ENCODE results near the gene TAS1R2. TPM values are rescaled to one million over a fixed set of nuclear protein-coding genes. Genes with fewer than 3 reads are reported as not detected.

TAS1R2 gene
- total RNA-seq, 1 donor from 2014 or later = 0.98 TPM

DNA sequence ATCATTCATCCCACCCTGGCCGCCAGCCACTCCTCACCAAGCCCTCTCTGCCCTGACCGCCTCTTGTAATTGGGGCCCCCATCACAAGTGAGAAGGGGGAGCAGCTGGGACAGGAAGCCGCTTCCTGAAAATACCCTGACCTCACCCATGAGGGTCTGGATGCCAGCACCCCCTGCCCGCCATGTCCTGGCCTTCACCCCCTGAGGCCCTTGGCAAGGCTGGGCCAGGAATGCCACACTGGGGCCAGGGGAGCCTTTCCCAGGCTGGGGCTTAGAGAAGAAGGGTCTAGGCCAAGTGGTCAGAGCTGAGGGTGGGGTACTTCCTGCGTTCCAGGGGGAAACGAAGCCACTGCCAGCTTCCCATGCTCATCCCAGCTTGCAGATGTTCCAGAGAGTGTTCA lies 60.5 kb downstream of the TAS1R2 start:
- H3K9me3 ChIP-seq = no peaks in the 10 kb centered on the region
- DNase-seq (ENCODE audit: extremely low spot score in 2 of 2) = no peak
- H3K4me1 ChIP-seq = no peaks in the 10 kb centered on the region
- H3K27me3 ChIP-seq = no peaks in the 10 kb centered on the region
- H3K27ac ChIP-seq = no peak overlapping the region
- TF ChIP-seq POLR2A (IDR thresholded peaks at IDR 0.05) (no peak), POLR2AphosphoS5 (IDR thresholded peaks at IDR 0.05; ENCODE audit: insufficient read depth in 1 of 2, low read depth in 1 of 2) (no peak)
- TF ChIP-seq, protein P1, sequence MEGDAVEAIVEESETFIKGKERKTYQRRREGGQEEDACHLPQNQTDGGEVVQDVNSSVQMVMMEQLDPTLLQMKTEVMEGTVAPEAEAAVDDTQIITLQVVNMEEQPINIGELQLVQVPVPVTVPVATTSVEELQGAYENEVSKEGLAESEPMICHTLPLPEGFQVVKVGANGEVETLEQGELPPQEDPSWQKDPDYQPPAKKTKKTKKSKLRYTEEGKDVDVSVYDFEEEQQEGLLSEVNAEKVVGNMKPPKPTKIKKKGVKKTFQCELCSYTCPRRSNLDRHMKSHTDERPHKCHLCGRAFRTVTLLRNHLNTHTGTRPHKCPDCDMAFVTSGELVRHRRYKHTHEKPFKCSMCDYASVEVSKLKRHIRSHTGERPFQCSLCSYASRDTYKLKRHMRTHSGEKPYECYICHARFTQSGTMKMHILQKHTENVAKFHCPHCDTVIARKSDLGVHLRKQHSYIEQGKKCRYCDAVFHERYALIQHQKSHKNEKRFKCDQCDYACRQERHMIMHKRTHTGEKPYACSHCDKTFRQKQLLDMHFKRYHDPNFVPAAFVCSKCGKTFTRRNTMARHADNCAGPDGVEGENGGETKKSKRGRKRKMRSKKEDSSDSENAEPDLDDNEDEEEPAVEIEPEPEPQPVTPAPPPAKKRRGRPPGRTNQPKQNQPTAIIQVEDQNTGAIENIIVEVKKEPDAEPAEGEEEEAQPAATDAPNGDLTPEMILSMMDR (IDR thresholded peaks at IDR 0.05) = no peak
- H3K36me3 ChIP-seq = no peaks in the 10 kb centered on the region
- intact Hi-C loops (cut with DNase I) = no loop called here
- H3K4me3 ChIP-seq = no peak overlapping the region

DNA sequence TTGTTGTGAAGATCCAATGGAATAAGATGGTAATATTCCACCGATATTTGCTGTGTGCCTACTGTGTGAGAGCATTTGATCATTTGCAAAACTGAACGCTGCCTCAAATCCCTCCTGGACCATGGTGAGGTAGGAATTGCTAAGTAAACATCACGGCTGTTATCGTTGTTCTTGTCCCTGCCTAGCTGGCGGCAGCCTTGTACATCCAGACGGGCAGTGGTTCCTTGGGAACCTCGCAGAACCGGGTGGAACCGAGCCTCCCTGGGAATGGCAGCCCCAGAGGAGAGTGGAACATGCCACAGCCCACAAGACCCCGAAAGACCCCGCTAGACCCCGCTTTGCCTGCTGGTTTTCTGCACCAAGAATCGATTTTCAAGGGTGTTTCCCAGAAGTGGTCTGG lies 60.9 kb downstream of the TAS1R2 start:
- Histone ChIP-seq H3K4me1 (no peaks in the 10 kb centered on the region), H3K9me3 (no peaks in the 10 kb centered on the region), H3K27me3 (no peaks in the 10 kb centered on the region), H3K36me3 (no peaks in the 10 kb centered on the region), H3K27ac (no peak overlapping the region), H3K4me3 (no peak overlapping the region)
- DNase-seq (ENCODE audit: extremely low spot score in 2 of 2) = no peak
- intact Hi-C loops (cut with DNase I) = no loop called here
- TF ChIP-seq, protein P1 (IDR thresholded peaks at IDR 0.05) = no peak
- TF ChIP-seq POLR2A (IDR thresholded peaks at IDR 0.05) = no peak
- TF ChIP-seq POLR2AphosphoS5 (IDR thresholded peaks at IDR 0.05; ENCODE audit: insufficient read depth in 1 of 2, low read depth in 1 of 2) = no peak

DNA sequence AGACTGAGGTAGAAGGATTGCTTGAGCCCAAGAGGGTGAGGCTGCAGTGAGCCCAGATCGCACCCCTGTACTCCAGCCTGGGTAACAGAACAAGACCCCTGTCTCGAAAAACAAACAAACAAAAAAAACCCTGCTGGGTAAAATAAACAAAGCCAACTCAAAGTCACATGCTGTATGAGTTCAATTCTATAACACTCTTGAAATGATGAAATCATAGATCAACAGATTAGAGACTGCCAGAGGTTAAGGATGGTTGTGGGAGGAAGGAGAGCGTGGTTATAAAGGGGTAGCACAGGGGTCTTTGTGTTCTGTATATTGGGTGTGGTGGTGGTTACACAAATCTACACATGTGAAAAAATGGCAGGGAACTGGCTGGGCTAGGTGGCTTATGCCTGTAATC lies 62.5 kb downstream of the TAS1R2 start:
- Histone ChIP-seq H3K27ac (no peak overlapping the region), H3K9me3 (no peaks in the 10 kb centered on the region), H3K4me1 (no peaks in the 10 kb centered on the region), H3K27me3 (no peaks in the 10 kb centered on the region), H3K4me3 (no peak overlapping the region), H3K36me3 (no peaks in the 10 kb centered on the region)
- intact Hi-C loops (cut with DNase I) = no loop called here
- TF ChIP-seq POLR2A (IDR thresholded peaks at IDR 0.05) (no peak), POLR2AphosphoS5 (IDR thresholded peaks at IDR 0.05; ENCODE audit: insufficient read depth in 1 of 2, low read depth in 1 of 2) (no peak)
- TF ChIP-seq, protein P1 (IDR thresholded peaks at IDR 0.05) = no peak
- DNase-seq (ENCODE audit: extremely low spot score in 2 of 2) = no peak

DNA sequence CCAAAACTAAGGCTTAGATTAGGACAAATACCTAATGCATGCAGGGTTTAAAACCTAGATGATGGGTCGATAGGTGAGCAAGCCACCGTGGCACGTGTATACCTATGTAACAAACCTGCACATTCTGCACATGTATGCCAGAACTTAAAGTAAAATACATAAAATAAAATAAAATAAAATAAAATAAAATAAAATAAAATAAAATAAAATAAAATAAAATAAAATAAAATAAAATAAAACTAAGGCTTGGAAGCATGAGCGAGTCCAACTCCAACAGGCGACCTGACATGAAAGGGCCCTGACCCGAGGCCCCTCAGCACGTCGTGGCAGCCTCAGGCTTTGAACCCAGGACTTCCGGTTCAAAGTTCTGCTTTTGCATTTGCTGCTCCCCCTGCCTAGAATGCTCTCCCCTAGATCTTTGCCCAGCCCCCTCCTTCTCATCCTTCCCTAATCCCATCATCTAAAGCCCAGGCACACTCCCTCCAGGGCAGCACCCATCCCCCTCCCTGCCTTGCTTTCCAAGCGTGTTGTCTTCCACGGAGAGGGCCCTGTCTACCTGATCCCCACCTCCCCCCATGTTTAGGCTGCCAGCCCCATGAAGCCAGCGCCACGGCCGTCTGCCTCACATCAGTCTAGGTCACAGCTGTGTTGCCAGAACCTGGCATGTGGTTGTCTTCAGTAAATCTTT lies 64.3 kb downstream of the TAS1R2 start:
- Histone ChIP-seq H3K27ac (no peak overlapping the region), H3K9me3 (no peaks in the 10 kb centered on the region), H3K27me3 (no peaks in the 10 kb centered on the region), H3K4me3 (no peak overlapping the region), H3K4me1 (no peaks in the 10 kb centered on the region), H3K36me3 (no peaks in the 10 kb centered on the region)
- DNase-seq (ENCODE audit: extremely low spot score in 2 of 2) = no peak
- TF ChIP-seq, protein P1 (IDR thresholded peaks at IDR 0.05) = no peak
- TF ChIP-seq POLR2AphosphoS5 (IDR thresholded peaks at IDR 0.05; ENCODE audit: insufficient read depth in 1 of 2, low read depth in 1 of 2) (no peak), POLR2A (IDR thresholded peaks at IDR 0.05) (no peak)
- intact Hi-C loops (cut with DNase I) = no loop called here

DNA sequence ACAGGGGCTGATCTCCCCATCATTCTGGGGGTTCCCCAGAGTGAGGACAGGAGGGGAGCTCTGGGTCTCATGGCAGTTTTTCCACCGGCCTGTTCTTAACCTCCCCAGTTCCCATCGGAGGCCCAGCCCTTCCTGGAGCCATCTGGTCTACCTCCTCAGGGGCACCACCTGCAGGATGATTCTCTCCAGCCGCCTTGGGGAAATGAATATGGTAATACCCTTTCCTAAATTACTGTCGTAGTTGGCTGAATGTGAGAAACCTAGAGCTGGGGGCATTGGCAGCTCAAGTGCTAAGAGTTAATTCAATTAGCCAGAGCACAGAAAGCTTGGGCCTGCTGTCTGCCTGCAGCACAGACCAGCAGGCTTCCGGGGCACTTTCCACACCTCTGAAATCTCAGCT lies 64.9 kb downstream of the TAS1R2 start:
- no peak for DNase-seq (ENCODE audit: extremely low spot score in 2 of 2)
- Histone ChIP-seq H3K27ac (no peak overlapping the region), H3K4me1 (no peaks in the 10 kb centered on the region), H3K9me3 (no peaks in the 10 kb centered on the region), H3K36me3 (no peaks in the 10 kb centered on the region), H3K4me3 (no peak overlapping the region), H3K27me3 (no peaks in the 10 kb centered on the region)
- intact Hi-C loops (cut with DNase I) = no loop called here
- TF ChIP-seq, protein P1 (IDR thresholded peaks at IDR 0.05) = no peak
- TF ChIP-seq POLR2A (IDR thresholded peaks at IDR 0.05) (no peak), POLR2AphosphoS5 (IDR thresholded peaks at IDR 0.05; ENCODE audit: insufficient read depth in 1 of 2, low read depth in 1 of 2) (no peak)
